PFSK-1 (cell line): ENCODE data around the gene RAP1GAP2.

Experiments used
- FOXP2 ChIP-seq: optimal IDR thresholded peaks from 2 replicates; pipeline ENCODE3; 2011; ENCODE audit warnings: borderline replicate concordance, control low read depth, inconsistent platforms; ENCODE audit not compliant: insufficient read depth; ENCODE audit errors: extremely low read length, extremely low read depth
- POLR2AphosphoS5 ChIP-seq: IDR thresholded peaks from 2 replicates; pipeline ENCODE4 v1.6.1; 2012; ENCODE audit warnings: low read depth, mild to moderate bottlenecking, control low read depth, low read length, moderate library complexity
- SIN3A ChIP-seq: IDR thresholded peaks from 2 replicates; pipeline ENCODE4 v1.6.1; 2012; ENCODE audit warnings: mild to moderate bottlenecking, low read length, moderate library complexity, borderline replicate concordance; ENCODE audit not compliant: insufficient read depth
- TAF1 ChIP-seq: IDR thresholded peaks from 2 replicates; pipeline ENCODE4 v1.6.1; 2012; ENCODE audit warnings: low read length, control low read depth, borderline replicate concordance; ENCODE audit not compliant: insufficient read depth
- TF ChIP-seq, protein P1 (sequence below), 2 experiments: IDR thresholded peaks; 2 replicates each; pipeline versions ENCODE4 v1.6.1 to v1.8.0; 2011 to 2012; ENCODE audit warnings: low read depth in 2 of 2, low read length in 2 of 2, control low read depth in 1 of 2, inconsistent platforms in 1 of 2, mild to moderate bottlenecking in 1 of 2, moderate library complexity in 1 of 2; ENCODE audit not compliant: insufficient read depth in 1 of 2

Gene RAP1GAP2

DNA sequence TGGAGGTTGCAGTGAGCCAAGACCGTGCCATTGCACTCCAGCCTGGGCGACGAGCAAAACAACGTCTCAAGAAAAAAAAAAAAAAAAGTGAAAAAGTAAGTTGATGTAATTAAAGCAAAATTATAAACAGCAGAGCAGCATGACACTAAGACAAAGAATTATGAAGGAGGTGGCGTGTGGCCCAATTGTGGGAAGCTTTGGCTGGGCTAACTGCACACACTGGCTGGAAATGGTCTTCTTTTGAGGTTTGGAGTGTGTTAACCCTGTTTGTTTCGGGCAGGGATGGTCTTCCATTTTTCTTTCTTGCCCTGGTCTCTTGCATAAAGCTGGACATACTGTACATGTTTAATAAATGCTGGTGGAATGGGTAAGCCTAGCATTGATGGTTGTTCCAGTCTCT, 54.8 kb downstream of the RAP1GAP2 start:
- TF ChIP-seq TAF1 (no peak), SIN3A (no peak), FOXP2 (no peak)
- TF ChIP-seq, protein P1, sequence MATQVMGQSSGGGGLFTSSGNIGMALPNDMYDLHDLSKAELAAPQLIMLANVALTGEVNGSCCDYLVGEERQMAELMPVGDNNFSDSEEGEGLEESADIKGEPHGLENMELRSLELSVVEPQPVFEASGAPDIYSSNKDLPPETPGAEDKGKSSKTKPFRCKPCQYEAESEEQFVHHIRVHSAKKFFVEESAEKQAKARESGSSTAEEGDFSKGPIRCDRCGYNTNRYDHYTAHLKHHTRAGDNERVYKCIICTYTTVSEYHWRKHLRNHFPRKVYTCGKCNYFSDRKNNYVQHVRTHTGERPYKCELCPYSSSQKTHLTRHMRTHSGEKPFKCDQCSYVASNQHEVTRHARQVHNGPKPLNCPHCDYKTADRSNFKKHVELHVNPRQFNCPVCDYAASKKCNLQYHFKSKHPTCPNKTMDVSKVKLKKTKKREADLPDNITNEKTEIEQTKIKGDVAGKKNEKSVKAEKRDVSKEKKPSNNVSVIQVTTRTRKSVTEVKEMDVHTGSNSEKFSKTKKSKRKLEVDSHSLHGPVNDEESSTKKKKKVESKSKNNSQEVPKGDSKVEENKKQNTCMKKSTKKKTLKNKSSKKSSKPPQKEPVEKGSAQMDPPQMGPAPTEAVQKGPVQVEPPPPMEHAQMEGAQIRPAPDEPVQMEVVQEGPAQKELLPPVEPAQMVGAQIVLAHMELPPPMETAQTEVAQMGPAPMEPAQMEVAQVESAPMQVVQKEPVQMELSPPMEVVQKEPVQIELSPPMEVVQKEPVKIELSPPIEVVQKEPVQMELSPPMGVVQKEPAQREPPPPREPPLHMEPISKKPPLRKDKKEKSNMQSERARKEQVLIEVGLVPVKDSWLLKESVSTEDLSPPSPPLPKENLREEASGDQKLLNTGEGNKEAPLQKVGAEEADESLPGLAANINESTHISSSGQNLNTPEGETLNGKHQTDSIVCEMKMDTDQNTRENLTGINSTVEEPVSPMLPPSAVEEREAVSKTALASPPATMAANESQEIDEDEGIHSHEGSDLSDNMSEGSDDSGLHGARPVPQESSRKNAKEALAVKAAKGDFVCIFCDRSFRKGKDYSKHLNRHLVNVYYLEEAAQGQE (IDR thresholded peaks at IDR 0.05; ENCODE audit: insufficient read depth in 1 of 2, low read depth in 2 of 2, low read length in 2 of 2): no peak

- TF ChIP-seq TAF1 (no peak), POLR2AphosphoS5 (no peak), FOXP2 (no peak), SIN3A (no peak)
- TF ChIP-seq, protein P1 (IDR thresholded peaks at IDR 0.05; ENCODE audit: insufficient read depth in 1 of 2, low read depth in 2 of 2, low read length in 2 of 2): no peak
Measured at GRCh38 chr17:2851615-2852014, 55.4 kb downstream of the RAP1GAP2 start.

DNA sequence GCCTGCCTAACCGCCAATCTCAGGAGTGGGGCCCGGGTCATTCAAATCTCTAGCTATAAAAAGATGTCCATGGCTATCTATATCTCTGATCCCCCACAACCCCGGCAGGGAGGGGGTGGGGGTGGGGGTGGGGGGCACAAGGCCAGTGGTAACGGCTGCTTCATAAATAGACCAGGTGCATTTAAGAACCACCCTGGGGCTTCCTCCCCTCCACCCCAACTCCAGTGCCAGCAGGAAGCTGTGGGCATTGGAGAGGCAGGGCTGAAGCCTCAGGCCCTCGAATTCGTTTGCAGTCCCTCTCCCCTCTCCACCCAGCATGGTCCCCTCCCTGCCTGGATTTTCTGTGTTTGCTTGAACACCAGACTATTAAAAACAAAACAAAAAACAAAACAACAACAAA, 56.0 kb downstream of the RAP1GAP2 start:
- TF ChIP-seq FOXP2 (no peak), POLR2AphosphoS5 (no peak)
- TF ChIP-seq, protein P1 (IDR thresholded peaks at IDR 0.05; ENCODE audit: insufficient read depth in 1 of 2, low read depth in 2 of 2, low read length in 2 of 2): no peak

- TF ChIP-seq FOXP2: no peak
- TF ChIP-seq, protein P1 (IDR thresholded peaks at IDR 0.05; ENCODE audit: insufficient read depth in 1 of 2, low read depth in 2 of 2, low read length in 2 of 2): no peak
- no peak for TF ChIP-seq POLR2AphosphoS5
- TF ChIP-seq SIN3A: no peak
- no peak for TF ChIP-seq TAF1
Measured at GRCh38 chr17:2852729-2853282, 56.6 kb downstream of the RAP1GAP2 start.
